ENCODE measurements around the gene GPR119.

- TF ChIP-seq CTCF (conservative IDR thresholded peaks at IDR 0.05; ENCODE audit: low read length) = no peak
- TF ChIP-seq EZH2phosphoT487 (IDR thresholded peaks at IDR 0.05; ENCODE audit: borderline replicate concordance) = no peak
Observed at GRCh38 chrX:130340271-130340670, 45.2 kb downstream of the GPR119 start.

Data from Loucy (cell line).